H9 (cell line): ENCODE measurements around the gene MEPE. TPM values are rescaled to one million over a fixed set of nuclear protein-coding genes. Genes with fewer than 3 reads are reported as not detected.

ENCODE experiments used
- DNase-seq: peaks from one replicate; pipeline ENCODE4 v3.0.0-alpha.2; 2017
- H2AFZ ChIP-seq: one replicate; pipeline ENCODE4 v1.6.1; 2013; ENCODE audit warnings: mild to moderate bottlenecking, low read length, control low read depth, moderate library complexity
- H2AK5ac ChIP-seq: 2 replicates; pipeline ENCODE4 v1.6.1; 2013; ENCODE audit warnings: low read length, control low read depth, mixed read lengths; ENCODE audit not compliant: insufficient read length
- H2BK120ac ChIP-seq: one replicate; pipeline ENCODE4 v1.6.1; 2013; ENCODE audit warnings: low read depth, mild to moderate bottlenecking, low read length, control low read depth, inconsistent platforms; ENCODE audit not compliant: poor library complexity, severe bottlenecking
- H2BK12ac ChIP-seq: 2 replicates; pipeline ENCODE4 v1.6.1; 2013; ENCODE audit warnings: low read length, control low read depth, mixed read lengths, low read depth; ENCODE audit not compliant: insufficient read length
- H2BK15ac ChIP-seq: 2 replicates; pipeline ENCODE4 v1.6.1; 2013; ENCODE audit warnings: low read depth, low read length, control low read depth
- H2BK20ac ChIP-seq: one replicate; pipeline ENCODE4 v1.6.1; 2013; ENCODE audit warnings: low read depth, mild to moderate bottlenecking, low read length, control low read depth, inconsistent platforms; ENCODE audit not compliant: poor library complexity, severe bottlenecking
- H2BK5ac ChIP-seq: 2 replicates; pipeline ENCODE4 v1.6.1; 2013; ENCODE audit warnings: low read length, control low read depth, mixed read lengths; ENCODE audit not compliant: insufficient read length
- H3K14ac ChIP-seq: 2 replicates; pipeline ENCODE4 v1.6.1; 2013; ENCODE audit warnings: low read length, control low read depth; ENCODE audit not compliant: insufficient read depth
- H3K18ac ChIP-seq: 2 replicates; pipeline ENCODE4 v1.6.1; 2013; ENCODE audit warnings: low read depth, mild to moderate bottlenecking, mixed read lengths, low read length, control low read depth; ENCODE audit not compliant: insufficient read length
- H3K23ac ChIP-seq: 2 replicates; pipeline ENCODE4 v1.6.1; 2013; ENCODE audit warnings: low read length, control low read depth, mixed read lengths, low read depth; ENCODE audit not compliant: insufficient read length
- H3K23me2 ChIP-seq: 2 replicates; pipeline ENCODE4 v1.6.1; 2013; ENCODE audit warnings: low read depth, mild to moderate bottlenecking, mixed read lengths, low read length, control low read depth; ENCODE audit not compliant: insufficient read length, poor library complexity, severe bottlenecking
- H3K27ac ChIP-seq: 2 replicates; pipeline ENCODE4 v1.5.1; 2013; ENCODE audit warnings: low read length, control low read depth, mixed read lengths, low read depth; ENCODE audit not compliant: insufficient read length
- H3K27me3 ChIP-seq: 2 replicates; pipeline ENCODE4 v1.6.1; 2013; ENCODE audit warnings: low read length, control low read depth, inconsistent platforms; ENCODE audit not compliant: insufficient read depth
- H3K4ac ChIP-seq: 2 replicates; pipeline ENCODE4 v1.6.1; 2013; ENCODE audit warnings: low read depth, mild to moderate bottlenecking, control low read depth, inconsistent platforms, low read length, moderate library complexity
- H3K4me1 ChIP-seq: 2 replicates; pipeline ENCODE4 v1.6.1; 2013; ENCODE audit warnings: low read length, control low read depth, inconsistent platforms; ENCODE audit not compliant: insufficient read depth
- H3K4me2 ChIP-seq: 2 replicates; pipeline ENCODE4 v1.6.1; 2013; ENCODE audit warnings: low read length, control low read depth, mixed read lengths; ENCODE audit not compliant: insufficient read length, insufficient read depth
- H3K56ac ChIP-seq: 2 replicates; pipeline ENCODE4 v1.6.1; 2013; ENCODE audit warnings: low read depth, mild to moderate bottlenecking, mixed read lengths, low read length, control low read depth; ENCODE audit not compliant: insufficient read length
- H3K79me1 ChIP-seq: 2 replicates; pipeline ENCODE4 v1.6.1; 2013; ENCODE audit warnings: low read depth, mild to moderate bottlenecking, moderate library complexity, low read length, control low read depth, inconsistent platforms; ENCODE audit not compliant: insufficient read depth, poor library complexity, severe bottlenecking
- H3K79me2 ChIP-seq: 2 replicates; pipeline ENCODE4 v1.6.1; 2013; ENCODE audit warnings: low read length, control low read depth, inconsistent platforms; ENCODE audit not compliant: insufficient read depth
- H3K9ac ChIP-seq: 2 replicates; pipeline ENCODE4 v1.6.1; 2013; ENCODE audit warnings: low read length, control low read depth, mixed read lengths; ENCODE audit not compliant: insufficient read length; ENCODE audit errors: extremely low read depth
- H3K9me3 ChIP-seq: one replicate; pipeline ENCODE4 v1.6.1; 2013; ENCODE audit warnings: low read depth, low read length, inconsistent platforms; ENCODE audit not compliant: control insufficient read depth
- H3T11ph ChIP-seq: one replicate; pipeline ENCODE4 v1.6.1; 2013; ENCODE audit warnings: mild to moderate bottlenecking, low read length, control low read depth, inconsistent platforms
- H4K20me1 ChIP-seq: one replicate; pipeline ENCODE4 v1.6.1; 2013; ENCODE audit not compliant: control insufficient read depth, insufficient read length, insufficient read depth
- H4K5ac ChIP-seq: 2 replicates; pipeline ENCODE4 v1.6.1; 2013; ENCODE audit warnings: low read depth, mild to moderate bottlenecking, mixed read lengths, low read length, control low read depth; ENCODE audit not compliant: insufficient read length
- H4K8ac ChIP-seq: replicated peaks from 2 replicates; pipeline ENCODE4 v1.6.1; 2013; ENCODE audit warnings: low read length, control low read depth, mixed read lengths, low read depth; ENCODE audit not compliant: insufficient read length
- H4K91ac ChIP-seq: 2 replicates; pipeline ENCODE4 v1.6.1; 2013; ENCODE audit warnings: low read depth, mild to moderate bottlenecking, moderate library complexity, mixed read lengths, low read length, control low read depth; ENCODE audit not compliant: insufficient read length
- H3K27ac Mint-ChIP-seq, 3 experiments: 2 replicates in 2 of 3; 3 replicates in 1 of 3; pipeline ENCODE4 v1.8.0; 2020 to 2021; ENCODE audit warnings: mixed read lengths in 3 of 3, mild to moderate bottlenecking in 1 of 3, moderate library complexity in 1 of 3
- H3K27me3 Mint-ChIP-seq: 2 replicates; pipeline ENCODE4 v1.8.0; 2021; ENCODE audit warnings: low read depth, mild to moderate bottlenecking, moderate library complexity, mixed read lengths
- H3K36me3 Mint-ChIP-seq, 3 experiments: 2 replicates in 2 of 3; 3 replicates in 1 of 3; pipeline ENCODE4 v1.8.0; 2020 to 2021; ENCODE audit warnings: low read depth in 3 of 3, mixed read lengths in 3 of 3; ENCODE audit not compliant: insufficient read depth in 1 of 3
- H3K4me1 Mint-ChIP-seq, 2 experiments: 2 replicates each; pipeline ENCODE4 v1.8.0; 2020; ENCODE audit warnings: mixed read lengths in 2 of 2
- H3K4me3 Mint-ChIP-seq, 2 experiments: 2 replicates in 1 of 2; 3 replicates in 1 of 2; pipeline ENCODE4 v1.8.0; 2020 to 2021; ENCODE audit warnings: mild to moderate bottlenecking in 2 of 2, mixed read lengths in 2 of 2, moderate library complexity in 1 of 2
- H3K9me3 Mint-ChIP-seq, 2 experiments: 2 replicates in 1 of 2; 3 replicates in 1 of 2; pipeline ENCODE4 v1.8.0; 2020; ENCODE audit warnings: mild to moderate bottlenecking in 2 of 2, mixed read lengths in 2 of 2, moderate library complexity in 1 of 2
- CTCF ChIP-seq: fragments of 200-600 bp; sonication (generic); conservative IDR thresholded peaks from 3 replicates; pipeline ENCODE4 v1.8.0; 2021; ENCODE audit warnings: antibody characterized with exemption, mild to moderate bottlenecking
- WGBS: extraction: QIAGEN DNeasy Blood & Tissue Kit; methylation state at CpG from one replicate; pipeline ENCODE4 v1.1.7; 2013; ENCODE audit warnings: missing lambda C conversion rate, low lambda C conversion rate, mixed read lengths; ENCODE audit not compliant: insufficient read length; ENCODE audit errors: extremely low coverage; 5-methylcytosine and 5-hydroxymethylcytosine counted together
- total RNA-seq: library from RNA; stranded (reverse); gene quantifications from 2 replicates; pipeline ENCODE4 v1.2.1, GENCODE V29; 2021

Gene MEPE
- total RNA-seq, 1 experiment from 2014 or later = not detected

- Histone ChIP-seq H3K23ac (no peak overlapping the region), H3K14ac (no peak overlapping the region), H3K56ac (no peak overlapping the region), H3K79me1 (no peaks in the 10 kb centered on the region), H3K9me3 (no peaks in the 10 kb centered on the region), H4K8ac (no peak overlapping the region), H2BK15ac (no peak overlapping the region), H2BK120ac (no peak overlapping the region), H3K79me2 (no peaks in the 10 kb centered on the region), H3K4me2 (no peak overlapping the region), H3K9ac (no peak overlapping the region), H2BK12ac (no peak overlapping the region), H3T11ph (no peak overlapping the region), H3K4ac (no peak overlapping the region), H3K18ac (no peak overlapping the region), H3K27ac (no peak overlapping the region), H4K91ac (no peak overlapping the region), H2AK5ac (no peak overlapping the region), H3K4me1 (no peaks in the 10 kb centered on the region), H4K5ac (no peak overlapping the region), H2BK5ac (no peak overlapping the region), H3K23me2 (no peaks in the 10 kb centered on the region), H2AFZ (no peak overlapping the region), H2BK20ac (no peak overlapping the region), H3K27me3 (no peaks in the 10 kb centered on the region), H4K20me1 (no peaks in the 10 kb centered on the region)
- no peak for TF ChIP-seq CTCF
- Mint-ChIP-seq H3K9me3 (no peaks in the 10 kb centered on the region), H3K36me3 (no peaks in the 10 kb centered on the region), H3K27ac (no peak overlapping the region), H3K27me3 (no peaks in the 10 kb centered on the region), H3K4me3 (no peak overlapping the region), H3K4me1 (no peaks in the 10 kb centered on the region)
- no CpG with 5 or more reads among the region's 2 CpGs for WGBS
- DNase-seq = no peak
Measured at GRCh38 chr4:87783781-87784180, 49.0 kb upstream of the MEPE start.
